IMR-90 (cell line): ENCODE measurements around the gene FANCG.

ENCODE experiments used
- CEBPB ChIP-seq: IDR thresholded peaks from 2 replicates; pipeline ENCODE4 v1.6.1; 2012; ENCODE audit warnings: low read depth, low read length, improper control_type of control experiment
- CHD1 ChIP-seq: IDR thresholded peaks from 2 replicates; pipeline ENCODE4 v1.6.1; 2012; ENCODE audit warnings: low read depth, low read length, improper control_type of control experiment
- CTCF ChIP-seq: conservative IDR thresholded peaks from 2 replicates; pipeline ENCODE4 v1.5.1; 2012; ENCODE audit warnings: mild to moderate bottlenecking, low read depth, low read length, improper control_type of control experiment
- ELK1 ChIP-seq: fragments of 150-350 bp; IDR thresholded peaks from 2 replicates; pipeline ENCODE4 v1.6.1; 2016; ENCODE audit warnings: low read depth, mild to moderate bottlenecking, low read length, moderate library complexity, borderline replicate concordance
- MAFK ChIP-seq: IDR thresholded peaks from 2 replicates; pipeline ENCODE4 v1.6.1; 2012; ENCODE audit warnings: low read depth, low read length, improper control_type of control experiment
- POLR2A ChIP-seq: IDR thresholded peaks from 2 replicates; pipeline ENCODE4 v1.6.1; 2012; ENCODE audit warnings: mild to moderate bottlenecking, low read depth, low read length
- SMC3 ChIP-seq: fragments of 150-350 bp; IDR thresholded peaks from 2 replicates; pipeline ENCODE4 v1.6.1; 2016; ENCODE audit warnings: low read depth, mild to moderate bottlenecking, antibody characterized with exemption, low read length, moderate library complexity
- USF2 ChIP-seq: fragments of 150-350 bp; IDR thresholded peaks from 2 replicates; pipeline ENCODE4 v1.6.1; 2017; ENCODE audit warnings: mild to moderate bottlenecking, antibody characterized with exemption, low read length, low read depth

GRCh38 chr9:35111001-35111933 lies 31.5 kb upstream of the FANCG start:
- no peak for TF ChIP-seq CTCF
- peak; percentile 89 for TF ChIP-seq POLR2A
- no peak for TF ChIP-seq SMC3
- TF ChIP-seq USF2: 0 out of 2 replicates have a peak, but pooled peaks have one; percentile 39
- peak; percentile 62 for TF ChIP-seq CEBPB
- no peak for TF ChIP-seq MAFK
- no peak for TF ChIP-seq ELK1
- no peak for TF ChIP-seq CHD1
